GM21529 (cell line): ENCODE measurements around the gene TANGO6.

Source experiments
- ATAC-seq: cut with Tn5 transposase; IDR thresholded peaks from one replicate; pipeline ENCODE4 v1.9.1; 2021; ENCODE audit not compliant: unreplicated experiment

Gene TANGO6

DNA sequence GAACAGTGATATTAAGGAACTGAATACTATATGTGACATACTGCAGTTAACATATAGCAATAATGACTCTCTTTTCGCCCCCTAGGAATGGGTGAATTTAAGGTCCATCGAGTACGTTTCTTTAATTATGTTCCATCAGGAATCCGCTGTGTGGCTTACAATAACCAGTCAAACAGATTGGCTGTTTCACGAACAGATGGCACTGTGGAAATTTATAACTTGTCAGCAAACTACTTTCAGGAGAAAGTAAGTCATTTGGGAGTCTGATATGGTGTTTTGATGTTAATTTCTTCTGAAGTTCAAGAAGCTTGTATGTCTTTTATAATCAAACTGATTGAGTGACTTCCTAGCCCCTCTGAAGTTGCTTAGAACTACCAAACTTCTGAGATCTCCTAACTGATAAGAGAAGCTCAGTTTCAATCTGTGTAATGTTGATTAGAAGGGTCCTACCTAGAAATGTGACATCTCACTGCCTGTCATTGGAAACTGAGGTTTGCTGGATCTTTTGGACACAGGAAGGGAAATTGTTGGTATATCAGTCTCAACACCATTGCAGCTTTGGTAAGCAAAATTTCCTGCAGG lies 290.1 kb downstream of the TANGO6 start:
- ATAC-seq = no peak
